K562 (cell line): ENCODE data around the gene LYSMD1. TPM values are rescaled to one million over a fixed set of nuclear protein-coding genes. Genes with fewer than 3 reads are reported as not detected.

Experiments used
- ATF7 ChIP-seq: fragments of 450-650 bp; IDR thresholded peaks from 2 replicates; pipeline ENCODE4 v1.7.1; 2014; ENCODE audit warnings: mild to moderate bottlenecking, moderate library complexity
- BCL6 ChIP-seq: fragments of 250-450 bp; sonication (Bioruptor Pico); IDR thresholded peaks from 2 replicates; pipeline ENCODE4 v1.4.0; 2020
- CBX5 ChIP-seq: IDR thresholded peaks from 2 replicates; pipeline ENCODE4 v1.6.1; 2014; ENCODE audit warnings: low read depth, borderline replicate concordance
- EP400 ChIP-seq: fragments of 450-650 bp; IDR thresholded peaks from 2 replicates; pipeline ENCODE4 v1.6.1; 2017; ENCODE audit warnings: antibody characterized with exemption, mild to moderate bottlenecking, moderate library complexity
- ETS2 ChIP-seq: IDR thresholded peaks from 2 replicates; pipeline ENCODE4 v1.6.1; 2016; ENCODE audit warnings: borderline replicate concordance, missing genetic modification characterization, mild to moderate bottlenecking, moderate library complexity, missing compliant biosample characterization; ENCODE audit not compliant: poor library complexity, severe bottlenecking
- HMG20A ChIP-seq: fragments of 450-650 bp; formaldehyde crosslinking; conservative IDR thresholded peaks from 2 replicates; pipeline ENCODE4 v1.4.0; 2020; ENCODE audit warnings: mild to moderate bottlenecking, mixed read lengths
- KAT7 ChIP-seq: sonication (generic); formaldehyde crosslinking; IDR thresholded peaks from 2 replicates; pipeline ENCODE4 v1.8.0; 2022; ENCODE audit warnings: missing genetic modification reagents, mild to moderate bottlenecking, borderline replicate concordance
- NCOA2 ChIP-seq, 2 experiments: fragments of 450-650 bp; IDR thresholded peaks; 2 replicates each; pipeline ENCODE4 v1.6.1; 2018; ENCODE audit warnings: mild to moderate bottlenecking in 2 of 2, moderate library complexity in 1 of 2; ENCODE audit not compliant: partially characterized antibody in 2 of 2
- NR4A1 ChIP-seq, 2 experiments: fragments of 250-450 bp in 1 of 2; fragments of 450-650 bp in 1 of 2; sonication (Bioruptor Pico) in 1 of 2; IDR thresholded peaks; 2 replicates each; pipeline versions ENCODE4 v1.4.0 to v1.6.1; 2016 to 2020; ENCODE audit warnings: mild to moderate bottlenecking in 2 of 2, missing compliant biosample characterization in 1 of 2, missing genetic modification characterization in 1 of 2, moderate library complexity in 1 of 2
- PHF21A ChIP-seq: fragments of 450-650 bp; IDR thresholded peaks from 2 replicates; pipeline ENCODE4 v1.6.1; 2017; ENCODE audit warnings: low read depth, borderline replicate concordance
- SMARCC2 ChIP-seq: fragments of 450-650 bp; IDR thresholded peaks from 2 replicates; pipeline ENCODE4 v1.6.1; 2017; ENCODE audit warnings: antibody characterized with exemption, moderate library complexity, mild to moderate bottlenecking, low read depth
- TAF1 ChIP-seq: IDR thresholded peaks from 2 replicates; pipeline ENCODE4 v1.6.1; 2011; ENCODE audit warnings: mild to moderate bottlenecking, low read length, moderate library complexity; ENCODE audit not compliant: insufficient read depth, control insufficient read depth, severe bottlenecking; ENCODE audit errors: extremely low read depth
- ZNF445 ChIP-seq: fragments of 250-450 bp; sonication (Bioruptor Pico); IDR thresholded peaks from 2 replicates; pipeline ENCODE4 v1.4.0; 2020; ENCODE audit warnings: low read depth, mild to moderate bottlenecking, moderate library complexity
- ZNF76 ChIP-seq: fragments of 250-450 bp; sonication (Bioruptor Pico); IDR thresholded peaks from 2 replicates; pipeline ENCODE4 v1.4.0; 2020; ENCODE audit warnings: mild to moderate bottlenecking, moderate library complexity, borderline replicate concordance
- ZNF764 ChIP-seq: fragments of 250-450 bp; sonication (Bioruptor Pico); IDR thresholded peaks from 2 replicates; pipeline ENCODE4 v1.4.0; 2020; ENCODE audit warnings: low read depth, mild to moderate bottlenecking, moderate library complexity
- polyA plus RNA-seq, 8 experiments: library from polyadenylated mRNA; depleted of rRNA in 4 of 8; stranded (reverse) in 5 of 8; unstranded in 3 of 8; fragments of >200 nt; fragmentation: Nextera tagmentation in 2 of 8; fragmentation: Illumina TruSeq in 1 of 8; extraction: Ambion mirVana in 2 of 8; extraction: Trizol in 1 of 8; gene quantifications; 2 replicates each; pipeline versions ENCODE4 v1.2.1 to v1.2.3, GENCODE V29; 2011 to 2014; ENCODE audit warnings: inconsistent platforms in 1 of 8, missing spikeins in 1 of 8
- total RNA-seq, 7 experiments: library from RNA; depleted of rRNA in 6 of 7; stranded (reverse); fragments of >200 nt in 6 of 7; fragmentation: Illumina TruSeq in 2 of 7; extraction: Trizol in 2 of 7; gene quantifications; 2 replicates each; pipeline versions ENCODE4 v1.2.1 to v1.2.3, GENCODE V29; 2011 to 2021; ENCODE audit warnings: low replicate concordance in 1 of 7
- TF ChIP-seq, protein P1 (sequence below): fragments of 450-650 bp; IDR thresholded peaks from 2 replicates; pipeline ENCODE4 v1.7.1; 2018; ENCODE audit warnings: mild to moderate bottlenecking, low read depth; ENCODE audit not compliant: partially characterized antibody
- TF ChIP-seq, protein P2 (sequence below), 2 experiments: fragments of 450-650 bp in 1 of 2; sonication (generic) in 1 of 2; formaldehyde crosslinking in 1 of 2; IDR thresholded peaks in 1 of 2; conservative IDR thresholded peaks in 1 of 2; 2 replicates each; pipeline versions ENCODE4 v1.6.1 to v1.8.1; 2016 to 2023; ENCODE audit warnings: mild to moderate bottlenecking in 2 of 2, moderate library complexity in 2 of 2, inconsistent platforms in 1 of 2, missing genetic modification reagents in 1 of 2
- TF ChIP-seq, protein P3 (sequence below): sonication (generic); formaldehyde crosslinking; IDR thresholded peaks from 2 replicates; pipeline ENCODE4 v1.8.0; 2022; ENCODE audit warnings: missing genetic modification reagents, mild to moderate bottlenecking, borderline replicate concordance
- TF ChIP-seq, protein P4 (sequence below): fragments of 250-450 bp; sonication (Bioruptor Pico); IDR thresholded peaks from 2 replicates; pipeline ENCODE4 v1.5.0; 2021
- TF ChIP-seq, protein P5 (sequence below): fragments of 250-450 bp; sonication (Bioruptor Pico); IDR thresholded peaks from 2 replicates; pipeline ENCODE4 v1.6.1; 2021; ENCODE audit warnings: mild to moderate bottlenecking

LYSMD1 gene
- total and polyA plus RNA-seq, 9 of the 15 experiments (the other 6 are each of a cell fraction or from before 2014, with no cell fraction given): 2.2 to 9.4 (median 6.0) TPM

- TF ChIP-seq, protein P1, sequence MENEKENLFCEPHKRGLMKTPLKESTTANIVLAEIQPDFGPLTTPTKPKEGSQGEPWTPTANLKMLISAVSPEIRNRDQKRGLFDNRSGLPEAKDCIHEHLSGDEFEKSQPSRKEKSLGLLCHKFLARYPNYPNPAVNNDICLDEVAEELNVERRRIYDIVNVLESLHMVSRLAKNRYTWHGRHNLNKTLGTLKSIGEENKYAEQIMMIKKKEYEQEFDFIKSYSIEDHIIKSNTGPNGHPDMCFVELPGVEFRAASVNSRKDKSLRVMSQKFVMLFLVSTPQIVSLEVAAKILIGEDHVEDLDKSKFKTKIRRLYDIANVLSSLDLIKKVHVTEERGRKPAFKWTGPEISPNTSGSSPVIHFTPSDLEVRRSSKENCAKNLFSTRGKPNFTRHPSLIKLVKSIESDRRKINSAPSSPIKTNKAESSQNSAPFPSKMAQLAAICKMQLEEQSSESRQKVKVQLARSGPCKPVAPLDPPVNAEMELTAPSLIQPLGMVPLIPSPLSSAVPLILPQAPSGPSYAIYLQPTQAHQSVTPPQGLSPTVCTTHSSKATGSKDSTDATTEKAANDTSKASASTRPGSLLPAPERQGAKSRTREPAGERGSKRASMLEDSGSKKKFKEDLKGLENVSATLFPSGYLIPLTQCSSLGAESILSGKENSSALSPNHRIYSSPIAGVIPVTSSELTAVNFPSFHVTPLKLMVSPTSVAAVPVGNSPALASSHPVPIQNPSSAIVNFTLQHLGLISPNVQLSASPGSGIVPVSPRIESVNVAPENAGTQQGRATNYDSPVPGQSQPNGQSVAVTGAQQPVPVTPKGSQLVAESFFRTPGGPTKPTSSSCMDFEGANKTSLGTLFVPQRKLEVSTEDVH: peak; percentile 96
- no peak for TF ChIP-seq HMG20A (CRISPR knock-in tag)
- peak; percentile 84 for TF ChIP-seq EP400
- TF ChIP-seq CBX5: no peak
- TF ChIP-seq ZNF445: no peak
- no peak for TF ChIP-seq ETS2 (tag)
- TF ChIP-seq, protein P2, sequence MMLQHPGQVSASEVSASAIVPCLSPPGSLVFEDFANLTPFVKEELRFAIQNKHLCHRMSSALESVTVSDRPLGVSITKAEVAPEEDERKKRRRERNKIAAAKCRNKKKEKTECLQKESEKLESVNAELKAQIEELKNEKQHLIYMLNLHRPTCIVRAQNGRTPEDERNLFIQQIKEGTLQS (IDR thresholded peaks at IDR 0.05): no peak
- TF ChIP-seq, protein P2 (CRISPR knock-in tag; conservative IDR thresholded peaks at IDR 0.05): peak; percentile 71
- TF ChIP-seq NR4A1 (CRISPR knock-in tag; IDR thresholded peaks at IDR 0.05): no peak
- TF ChIP-seq NR4A1 (tag; IDR thresholded peaks at IDR 0.05): peak; percentile 58; the same call in 1 of the 2 replicates
- TF ChIP-seq TAF1: peak; percentile 77
- peak; percentile 84 for TF ChIP-seq ATF7
- no peak for TF ChIP-seq ZNF76 (CRISPR knock-in tag)
- TF ChIP-seq ZNF764: no peak
- peak in 1 of 2 experiments; percentile 97 for TF ChIP-seq NCOA2 (IDR thresholded peaks at IDR 0.05; ENCODE audit: partially characterized antibody in 2 of 2)
- no peak for TF ChIP-seq KAT7
- TF ChIP-seq BCL6: peak; percentile 53; the same call in 1 of the 2 replicates
- TF ChIP-seq PHF21A: no peak
- TF ChIP-seq, protein P3, sequence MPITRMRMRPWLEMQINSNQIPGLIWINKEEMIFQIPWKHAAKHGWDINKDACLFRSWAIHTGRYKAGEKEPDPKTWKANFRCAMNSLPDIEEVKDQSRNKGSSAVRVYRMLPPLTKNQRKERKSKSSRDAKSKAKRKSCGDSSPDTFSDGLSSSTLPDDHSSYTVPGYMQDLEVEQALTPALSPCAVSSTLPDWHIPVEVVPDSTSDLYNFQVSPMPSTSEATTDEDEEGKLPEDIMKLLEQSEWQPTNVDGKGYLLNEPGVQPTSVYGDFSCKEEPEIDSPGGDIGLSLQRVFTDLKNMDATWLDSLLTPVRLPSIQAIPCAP (CRISPR knock-in tag): no peak
- TF ChIP-seq, protein P4, sequence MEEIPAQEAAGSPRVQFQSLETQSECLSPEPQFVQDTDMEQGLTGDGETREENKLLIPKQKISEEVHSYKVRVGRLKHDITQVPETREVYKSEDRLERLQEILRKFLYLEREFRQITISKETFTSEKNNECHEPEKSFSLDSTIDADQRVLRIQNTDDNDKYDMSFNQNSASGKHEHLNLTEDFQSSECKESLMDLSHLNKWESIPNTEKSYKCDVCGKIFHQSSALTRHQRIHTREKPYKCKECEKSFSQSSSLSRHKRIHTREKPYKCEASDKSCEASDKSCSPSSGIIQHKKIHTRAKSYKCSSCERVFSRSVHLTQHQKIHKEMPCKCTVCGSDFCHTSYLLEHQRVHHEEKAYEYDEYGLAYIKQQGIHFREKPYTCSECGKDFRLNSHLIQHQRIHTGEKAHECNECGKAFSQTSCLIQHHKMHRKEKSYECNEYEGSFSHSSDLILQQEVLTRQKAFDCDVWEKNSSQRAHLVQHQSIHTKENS (CRISPR knock-in tag): no peak
- TF ChIP-seq, protein P5, sequence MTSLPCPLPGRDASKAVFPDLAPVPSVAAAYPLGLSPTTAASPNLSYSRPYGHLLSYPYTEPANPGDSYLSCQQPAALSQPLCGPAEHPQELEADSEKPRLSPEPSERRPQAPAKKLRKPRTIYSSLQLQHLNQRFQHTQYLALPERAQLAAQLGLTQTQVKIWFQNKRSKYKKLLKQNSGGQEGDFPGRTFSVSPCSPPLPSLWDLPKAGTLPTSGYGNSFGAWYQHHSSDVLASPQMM (CRISPR knock-in tag): no peak
- TF ChIP-seq SMARCC2: no peak
Observed at GRCh38 chr1:151165738-151166504, at the start of gene LYSMD1, which contains the start of gene SCNM1 (continued).
